Esophagus muscularis mucosa (tissue), 4 donors: ENCODE results near the gene FOXO6. TPM values are rescaled to one million over a fixed set of nuclear protein-coding genes. Genes with fewer than 3 reads are reported as not detected.
A peak's percentile ranks its signal among the peaks of the same experiment; 100 is the strongest.

ENCODE experiments used
- DNase-seq: peaks from one replicate; pipeline ENCODE4 v3.0.0-alpha.2; 2017; ENCODE audit errors: extremely low spot score
- H3K27ac ChIP-seq, 4 donors: fragments of 200-600 bp; sonication (generic); replicated peaks in 1 of 4; 1 replicate in 3 of 4; 2 replicates in 1 of 4; pipeline ENCODE4 v1.5.1; 2016 to 2019; ENCODE audit warnings: mild to moderate bottlenecking in 1 of 4
- H3K27me3 ChIP-seq, 4 donors: fragments of 200-600 bp; sonication (generic); one replicate each; pipeline versions ENCODE4 v1.5.1 to v1.6.0; 2016 to 2019
- H3K36me3 ChIP-seq, 4 donors: fragments of 200-600 bp; sonication (generic); one replicate each; pipeline ENCODE4 v1.5.1; 2016 to 2019
- H3K4me1 ChIP-seq, 4 donors: fragments of 200-600 bp; sonication (generic); one replicate each; pipeline ENCODE4 v1.5.1; 2016 to 2019
- H3K4me3 ChIP-seq, 4 donors: fragments of 200-600 bp; sonication (generic); 1 replicate in 2 of 4; 2 replicates in 2 of 4; pipeline ENCODE4 v1.5.1; 2016 to 2019; ENCODE audit warnings: mild to moderate bottlenecking in 4 of 4, moderate library complexity in 1 of 4
- H3K9me3 ChIP-seq, 4 donors: fragments of 200-600 bp; sonication (generic); 1 replicate in 3 of 4; 2 replicates in 1 of 4; pipeline ENCODE4 v1.5.1; 2016 to 2019
- CTCF ChIP-seq, 3 experiments: fragments of 200-600 bp in 2 of 3; fragments of 450-650 bp in 1 of 3; sonication (generic) in 2 of 3; IDR thresholded peaks; one replicate each; pipeline ENCODE4 v1.5.1; 2017 to 2019; ENCODE audit warnings: antibody characterized with exemption in 3 of 3, mild to moderate bottlenecking in 2 of 3, moderate library complexity in 1 of 3
- EP300 ChIP-seq: sonication (generic); formaldehyde crosslinking; IDR thresholded peaks from one replicate; pipeline ENCODE4 v1.6.1; 2017; ENCODE audit warnings: antibody characterized with exemption
- POLR2A ChIP-seq: fragments of 450-650 bp; IDR thresholded peaks from one replicate; pipeline ENCODE4 v1.6.1; 2017; ENCODE audit warnings: antibody characterized with exemption, moderate library complexity, mild to moderate bottlenecking, low read depth
- POLR2AphosphoS5 ChIP-seq, 2 donors: sonication (generic); formaldehyde crosslinking; IDR thresholded peaks; one replicate each; pipeline ENCODE4 v1.6.1; 2017; ENCODE audit warnings: antibody characterized with exemption in 2 of 2
- WGBS: methylation state at CpG from one replicate; pipeline ENCODE4 v1.1.5; 2018; 5-methylcytosine and 5-hydroxymethylcytosine counted together
- intact Hi-C: fragments of 100-400 bp; cut with DNase I; formaldehyde crosslinking; loops from one replicate; pipeline ENCODE4 v1.15.1; 2023
- total RNA-seq, 4 donors: library from RNA; depleted of rRNA; stranded (reverse); fragments of >200 nt; gene quantifications; one replicate each; pipeline versions ENCODE4 v1.1.0 to v1.2.1, GENCODE V29; 2016

The FOXO6 gene
- total RNA-seq, 4 donors from 2014 or later: 0.33 to 1.3 (median 0.53) TPM

GRCh38 chr1:41422306-41422705, 61.1 kb downstream of the FOXO6 start:
- Histone ChIP-seq H3K36me3 (no peaks in the 10 kb centered on the region), H3K9me3 (no peaks in the 10 kb centered on the region), H3K4me3 (no peak overlapping the region), H3K27ac (no peak overlapping the region), H3K4me1 (peaks cover 11 to 18% (median 14%) of the 10 kb centered on the region in 4 donors), H3K27me3 (peaks cover 0 to 3% (median 0%) of the 10 kb centered on the region in 4 donors)
- TF ChIP-seq EP300 (no peak), CTCF (IDR thresholded peaks at IDR 0.05) (no peak), POLR2A (no peak), POLR2AphosphoS5 (IDR thresholded peaks at IDR 0.05) (no peak)
- intact Hi-C loops: no loop called here
- no peak for DNase-seq
- WGBS: 92% methylated on average over 6 of the region's 6 CpGs

DNA sequence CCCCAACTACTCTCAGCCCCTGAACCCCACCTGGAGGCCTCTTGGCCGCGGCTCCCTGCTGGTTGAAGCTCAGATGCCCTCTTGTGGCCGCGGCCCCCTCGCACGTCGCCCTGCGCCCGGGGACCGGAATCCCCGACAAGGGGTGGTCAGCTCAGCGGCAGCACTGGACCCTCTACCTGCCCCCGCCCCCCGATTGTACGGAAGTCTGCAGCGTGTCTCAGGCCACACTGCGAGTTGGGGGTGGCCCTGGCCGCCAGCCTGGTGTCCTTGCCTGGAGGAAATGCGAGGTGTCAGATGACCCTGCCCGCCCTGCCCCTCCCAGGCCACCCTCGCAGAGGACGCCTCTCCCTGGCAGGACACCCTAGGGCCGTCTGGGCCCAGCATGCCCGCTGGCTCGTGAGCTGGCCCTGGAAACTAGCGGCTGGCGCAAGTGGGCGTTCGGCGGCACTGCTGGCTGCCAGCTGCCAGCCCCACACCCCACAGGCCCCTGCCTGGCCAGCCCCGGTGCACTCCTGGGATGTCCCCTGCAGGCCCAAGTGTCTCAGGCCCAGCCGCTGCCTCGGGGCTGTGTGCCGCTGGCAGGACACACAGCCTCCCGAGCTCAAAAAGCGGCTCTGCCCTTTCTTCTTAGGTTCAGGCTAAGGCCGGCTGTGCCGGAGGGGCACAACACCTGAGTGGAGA, 62.4 kb downstream of the FOXO6 start:
- DNase-seq: no peak
- intact Hi-C loops: no loop called here

GRCh38 chr1:41424581-41425118, 63.4 kb downstream of the FOXO6 start:
- Histone ChIP-seq H3K4me1 (peaks cover 0 to 8% (median 4%) of the 10 kb centered on the region in 4 donors), H3K27me3 (peaks cover 0 to 3% (median 0%) of the 10 kb centered on the region in 4 donors), H3K27ac (no peak overlapping the region), H3K4me3 (no peak overlapping the region), H3K9me3 (no peaks in the 10 kb centered on the region), H3K36me3 (no peaks in the 10 kb centered on the region)
- no peak for TF ChIP-seq CTCF (IDR thresholded peaks at IDR 0.05)
- TF ChIP-seq EP300: no peak
- TF ChIP-seq POLR2AphosphoS5 (IDR thresholded peaks at IDR 0.05): no peak
- no peak for TF ChIP-seq POLR2A
- WGBS: 84% methylated on average over 4 of the region's 4 CpGs
- DNase-seq: no peak
- intact Hi-C loops: no loop called here

More for the DNA sequence above, 62.4 kb downstream of the FOXO6 start:
- no peak overlapping the region for H3K4me3 ChIP-seq
- H3K4me1 ChIP-seq: peaks cover 6 to 11% (median 6%) of the 10 kb centered on the region in 4 donors
- TF ChIP-seq POLR2A: no peak
- peak in 1 of 3 experiments; percentile 17 for TF ChIP-seq CTCF (IDR thresholded peaks at IDR 0.05)
- no peak for TF ChIP-seq POLR2AphosphoS5 (IDR thresholded peaks at IDR 0.05)
- no peak for TF ChIP-seq EP300
- no peaks in the 10 kb centered on the region for H3K36me3 ChIP-seq
- no peaks in the 10 kb centered on the region for H3K9me3 ChIP-seq
- H3K27ac ChIP-seq: no peak overlapping the region
- peaks cover 0 to 3% (median 0%) of the 10 kb centered on the region in 4 donors for H3K27me3 ChIP-seq
- WGBS: 82% methylated on average over 17 of the region's 38 CpGs

DNA sequence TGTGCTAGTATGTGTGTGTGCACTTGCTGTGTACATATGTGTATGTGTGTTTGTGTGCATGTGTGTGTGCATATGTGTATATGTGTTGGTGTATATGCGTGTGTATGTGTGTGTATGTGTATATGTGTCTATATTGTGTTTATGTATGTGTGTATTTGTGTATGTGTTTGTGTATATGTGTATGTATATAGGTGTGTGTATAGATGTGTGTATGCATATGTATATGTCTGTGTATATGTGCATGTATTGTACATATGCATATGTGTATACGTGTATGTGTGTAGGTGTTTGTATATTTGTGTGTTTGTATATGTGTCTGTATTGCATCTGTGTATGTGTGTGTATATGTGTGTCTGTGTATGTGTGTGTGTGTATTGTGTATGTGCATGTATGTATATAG, 64.1 kb downstream of the FOXO6 start:
- H3K4me3 ChIP-seq: no peak overlapping the region
- WGBS: 91% methylated on average over 2 of the region's 2 CpGs
- H3K9me3 ChIP-seq: no peaks in the 10 kb centered on the region
- TF ChIP-seq POLR2A (no peak), EP300 (no peak), POLR2AphosphoS5 (IDR thresholded peaks at IDR 0.05) (no peak), CTCF (IDR thresholded peaks at IDR 0.05) (no peak)
- H3K27ac ChIP-seq: no peak overlapping the region
- intact Hi-C loops: no loop called here
- peaks cover 0 to 16% (median 11%) of the 10 kb centered on the region in 4 donors for H3K4me1 ChIP-seq
- peaks cover 0 to 3% (median 0%) of the 10 kb centered on the region in 4 donors for H3K27me3 ChIP-seq
- no peaks in the 10 kb centered on the region for H3K36me3 ChIP-seq
- DNase-seq: no peak
